HepG2 (cell line): ENCODE data around the gene TTC31. TPM values are rescaled to one million over a fixed set of nuclear protein-coding genes. Genes with fewer than 3 reads are reported as not detected.

Source experiments
- ARID5B ChIP-seq: IDR thresholded peaks from 2 replicates; pipeline ENCODE4 v1.4.0; 2020; ENCODE audit warnings: mild to moderate bottlenecking, missing genetic modification reagents
- CBX1 ChIP-seq: IDR thresholded peaks from one replicate; pipeline ENCODE4 v1.6.1; 2016; ENCODE audit warnings: antibody characterized with exemption, low read depth
- CBX5 ChIP-seq: sonication (generic); formaldehyde crosslinking; IDR thresholded peaks from 2 replicates; pipeline ENCODE4 v1.4.0; 2020; ENCODE audit warnings: missing genetic modification reagents, borderline replicate concordance
- EEA1 ChIP-seq: sonication (generic); formaldehyde crosslinking; IDR thresholded peaks from 2 replicates; pipeline ENCODE4 v1.5.1; 2020; ENCODE audit warnings: mild to moderate bottlenecking, missing genetic modification reagents, borderline replicate concordance
- EZH2 ChIP-seq: conservative IDR thresholded peaks from 2 replicates; pipeline ENCODE4 v1.6.1; 2012; ENCODE audit warnings: mild to moderate bottlenecking, low read depth, low read length, moderate library complexity
- FOXO1 ChIP-seq: sonication (generic); formaldehyde crosslinking; IDR thresholded peaks from 2 replicates; pipeline ENCODE4 v1.4.0; 2020; ENCODE audit warnings: missing genetic modification reagents
- NFYC ChIP-seq: IDR thresholded peaks from 2 replicates; pipeline ENCODE4 v1.6.1; 2016; ENCODE audit warnings: missing genetic modification reagents, missing compliant biosample characterization
- PPARG ChIP-seq: conservative IDR thresholded peaks from 2 replicates; pipeline ENCODE4 v1.6.1; 2016; ENCODE audit warnings: missing biosample characterization, missing genetic modification reagents
- ZBTB39 ChIP-seq: sonication (generic); formaldehyde crosslinking; IDR thresholded peaks from 2 replicates; pipeline ENCODE4 v1.5.0; 2020; ENCODE audit warnings: missing genetic modification reagents
- ZMYM3 ChIP-seq: sonication (generic); formaldehyde crosslinking; IDR thresholded peaks from 2 replicates; pipeline ENCODE4 v1.5.1; 2020; ENCODE audit warnings: mild to moderate bottlenecking, missing genetic modification reagents
- ZNF224 ChIP-seq: sonication (generic); formaldehyde crosslinking; IDR thresholded peaks from 2 replicates; pipeline ENCODE4 v1.5.0; 2020; ENCODE audit warnings: mild to moderate bottlenecking, missing genetic modification reagents
- ZNF263 ChIP-seq: sonication (generic); formaldehyde crosslinking; IDR thresholded peaks from 2 replicates; pipeline ENCODE4 v1.4.0; 2020; ENCODE audit warnings: missing genetic modification reagents
- ZNF30 ChIP-seq: sonication (generic); formaldehyde crosslinking; IDR thresholded peaks from 2 replicates; pipeline ENCODE4 v1.5.0; 2020; ENCODE audit warnings: mild to moderate bottlenecking, missing genetic modification reagents
- ZNF33A ChIP-seq: sonication (generic); formaldehyde crosslinking; IDR thresholded peaks from 2 replicates; pipeline ENCODE4 v1.5.1; 2020; ENCODE audit warnings: missing genetic modification reagents, mild to moderate bottlenecking, moderate library complexity, borderline replicate concordance
- ZNF644 ChIP-seq: IDR thresholded peaks from 2 replicates; pipeline ENCODE4 v1.6.1; 2016; ENCODE audit warnings: low read depth
- ZNF775 ChIP-seq: sonication (generic); formaldehyde crosslinking; IDR thresholded peaks from 2 replicates; pipeline ENCODE4 v1.4.0; 2020; ENCODE audit warnings: missing genetic modification reagents, mild to moderate bottlenecking, moderate library complexity, borderline replicate concordance
- polyA plus RNA-seq, 8 experiments: library from polyadenylated mRNA; depleted of rRNA in 3 of 8; stranded (reverse) in 7 of 8; unstranded in 1 of 8; fragments of >200 nt; fragmentation: Illumina TruSeq in 4 of 8; extraction: Trizol in 4 of 8; gene quantifications; 2 replicates each; pipeline versions ENCODE4 v1.2.1 to v1.2.3, GENCODE V29; 2011 to 2016; ENCODE audit warnings: low read depth in 4 of 8, missing spikeins in 1 of 8, mixed read lengths in 1 of 8; ENCODE audit not compliant: insufficient read depth in 1 of 8
- total RNA-seq, 5 experiments: library from RNA; depleted of rRNA; stranded (reverse); fragments of >200 nt; fragmentation: Illumina TruSeq; extraction: Trizol; gene quantifications; 2 replicates each; pipeline ENCODE4 v1.2.3, GENCODE V29; 2016; ENCODE audit warnings: low read depth in 1 of 5
- TF ChIP-seq, protein P1 (sequence below): sonication (generic); formaldehyde crosslinking; IDR thresholded peaks from 2 replicates; pipeline ENCODE4 v1.5.1; 2020; ENCODE audit warnings: missing genetic modification reagents, mild to moderate bottlenecking, borderline replicate concordance
- TF ChIP-seq, protein P2 (sequence below): IDR thresholded peaks from 2 replicates; pipeline ENCODE4 v1.6.1; 2016; ENCODE audit warnings: missing compliant biosample characterization, missing genetic modification reagents, borderline replicate concordance
- TF ChIP-seq, protein P3 (sequence below): sonication (generic); formaldehyde crosslinking; conservative IDR thresholded peaks from 2 replicates; pipeline ENCODE4 v1.8.1; 2023; ENCODE audit warnings: missing genetic modification reagents
- TF ChIP-seq, protein P4 (sequence below): sonication (generic); formaldehyde crosslinking; IDR thresholded peaks from 2 replicates; pipeline ENCODE4 v1.8.1; 2022; ENCODE audit warnings: mild to moderate bottlenecking, missing genetic modification reagents

Gene TTC31
- total and polyA plus RNA-seq, 2 of the 13 experiments (the other 11 are each of a cell fraction or from before 2014, with no cell fraction given), result 28.3 to 39.5 TPM

DNA sequence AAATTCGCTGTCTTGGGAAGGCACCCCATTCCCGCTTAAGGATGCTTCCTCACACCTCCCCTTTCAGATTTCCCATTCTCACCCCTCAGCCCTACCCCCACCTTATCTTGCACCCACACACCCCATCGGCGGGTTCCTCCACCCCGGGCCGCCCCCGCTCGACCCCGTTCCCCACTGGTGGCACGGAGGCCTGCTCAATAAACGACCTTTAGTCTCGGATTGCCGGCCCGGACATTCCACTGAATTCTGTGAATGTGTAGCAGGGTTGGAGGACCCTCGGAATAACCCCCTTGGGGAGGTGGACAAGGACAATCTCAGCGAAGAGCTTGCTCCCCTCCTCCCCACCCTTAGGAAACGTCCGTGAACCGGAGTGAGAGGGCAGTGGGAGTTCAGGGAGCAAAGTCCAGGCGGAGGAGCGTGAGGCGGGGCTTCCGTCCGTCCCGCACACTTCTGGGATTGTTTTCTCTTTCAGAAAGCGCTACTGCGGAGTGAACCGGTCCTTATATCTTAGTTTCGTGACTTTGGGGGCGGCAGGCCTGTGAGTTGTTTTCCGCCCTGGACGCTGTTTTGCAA lies 19.4 kb downstream of the TTC31 start (continued):
- peak; percentile 78 for TF ChIP-seq ARID5B (CRISPR knock-in tag)
- no peak for TF ChIP-seq EEA1 (CRISPR knock-in tag)
- TF ChIP-seq ZNF30 (CRISPR knock-in tag), result no peak
- TF ChIP-seq ZBTB39 (CRISPR knock-in tag), result no peak
- no peak for TF ChIP-seq ZNF33A (CRISPR knock-in tag)
- TF ChIP-seq ZNF775 (CRISPR knock-in tag), result no peak
- TF ChIP-seq, protein P1, sequence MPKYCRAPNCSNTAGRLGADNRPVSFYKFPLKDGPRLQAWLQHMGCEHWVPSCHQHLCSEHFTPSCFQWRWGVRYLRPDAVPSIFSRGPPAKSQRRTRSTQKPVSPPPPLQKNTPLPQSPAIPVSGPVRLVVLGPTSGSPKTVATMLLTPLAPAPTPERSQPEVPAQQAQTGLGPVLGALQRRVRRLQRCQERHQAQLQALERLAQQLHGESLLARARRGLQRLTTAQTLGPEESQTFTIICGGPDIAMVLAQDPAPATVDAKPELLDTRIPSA (CRISPR knock-in tag), result no peak
- peak; percentile 94 for TF ChIP-seq ZNF263 (CRISPR knock-in tag)
- no peak; the same call in 1 of the 2 replicates for TF ChIP-seq NFYC (CRISPR knock-in tag)
- no peak for TF ChIP-seq FOXO1
- TF ChIP-seq ZNF644, result no peak
- TF ChIP-seq, protein P2, sequence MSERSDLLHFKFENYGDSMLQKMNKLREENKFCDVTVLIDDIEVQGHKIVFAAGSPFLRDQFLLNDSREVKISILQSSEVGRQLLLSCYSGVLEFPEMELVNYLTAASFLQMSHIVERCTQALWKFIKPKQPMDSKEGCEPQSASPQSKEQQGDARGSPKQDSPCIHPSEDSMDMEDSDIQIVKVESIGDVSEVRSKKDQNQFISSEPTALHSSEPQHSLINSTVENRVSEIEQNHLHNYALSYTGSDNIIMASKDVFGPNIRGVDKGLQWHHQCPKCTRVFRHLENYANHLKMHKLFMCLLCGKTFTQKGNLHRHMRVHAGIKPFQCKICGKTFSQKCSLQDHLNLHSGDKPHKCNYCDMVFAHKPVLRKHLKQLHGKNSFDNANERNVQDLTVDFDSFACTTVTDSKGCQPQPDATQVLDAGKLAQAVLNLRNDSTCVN (CRISPR knock-in tag), result peak; percentile 18; the same call in 1 of the 2 replicates
- TF ChIP-seq, protein P3, sequence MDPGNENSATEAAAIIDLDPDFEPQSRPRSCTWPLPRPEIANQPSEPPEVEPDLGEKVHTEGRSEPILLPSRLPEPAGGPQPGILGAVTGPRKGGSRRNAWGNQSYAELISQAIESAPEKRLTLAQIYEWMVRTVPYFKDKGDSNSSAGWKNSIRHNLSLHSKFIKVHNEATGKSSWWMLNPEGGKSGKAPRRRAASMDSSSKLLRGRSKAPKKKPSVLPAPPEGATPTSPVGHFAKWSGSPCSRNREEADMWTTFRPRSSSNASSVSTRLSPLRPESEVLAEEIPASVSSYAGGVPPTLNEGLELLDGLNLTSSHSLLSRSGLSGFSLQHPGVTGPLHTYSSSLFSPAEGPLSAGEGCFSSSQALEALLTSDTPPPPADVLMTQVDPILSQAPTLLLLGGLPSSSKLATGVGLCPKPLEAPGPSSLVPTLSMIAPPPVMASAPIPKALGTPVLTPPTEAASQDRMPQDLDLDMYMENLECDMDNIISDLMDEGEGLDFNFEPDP (CRISPR knock-in tag), result no peak
- TF ChIP-seq, protein P4, sequence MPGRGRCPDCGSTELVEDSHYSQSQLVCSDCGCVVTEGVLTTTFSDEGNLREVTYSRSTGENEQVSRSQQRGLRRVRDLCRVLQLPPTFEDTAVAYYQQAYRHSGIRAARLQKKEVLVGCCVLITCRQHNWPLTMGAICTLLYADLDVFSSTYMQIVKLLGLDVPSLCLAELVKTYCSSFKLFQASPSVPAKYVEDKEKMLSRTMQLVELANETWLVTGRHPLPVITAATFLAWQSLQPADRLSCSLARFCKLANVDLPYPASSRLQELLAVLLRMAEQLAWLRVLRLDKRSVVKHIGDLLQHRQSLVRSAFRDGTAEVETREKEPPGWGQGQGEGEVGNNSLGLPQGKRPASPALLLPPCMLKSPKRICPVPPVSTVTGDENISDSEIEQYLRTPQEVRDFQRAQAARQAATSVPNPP (CRISPR knock-in tag), result no peak
- TF ChIP-seq ZNF224 (CRISPR knock-in tag), result no peak
- peak; percentile 76 for TF ChIP-seq PPARG (CRISPR knock-in tag)
- peak; percentile 53; the same call in 1 of the 2 replicates for TF ChIP-seq CBX5 (CRISPR knock-in tag)
- no peak for TF ChIP-seq EZH2
- TF ChIP-seq ZMYM3, result no peak; the same call in 1 of the 2 replicates
- no peak for TF ChIP-seq CBX1
